Keratinocyte (primary cell): ENCODE measurements around the gene SLC2A4. TPM values are rescaled to one million over a fixed set of nuclear protein-coding genes. Genes with fewer than 3 reads are reported as not detected.

Experiments
- DNase-seq: peaks from one replicate; pipeline ENCODE4 v3.0.0-alpha.2; 2011; ENCODE audit warnings: low read depth, missing footprints, low spot score
- FAIRE-seq: peaks from 2 replicates; lab custom pipeline; 2011; peaks lifted over from hg19 to GRCh38; lab: Jason Lieb, UNC
- H2AFZ ChIP-seq: 2 replicates; pipeline ENCODE4 v1.6.0; 2012; ENCODE audit warnings: low read length, control low read depth, inconsistent platforms; ENCODE audit not compliant: control insufficient read depth
- H3K27ac ChIP-seq: 2 replicates; pipeline ENCODE4 v1.5.1; 2011; ENCODE audit warnings: low read length; ENCODE audit not compliant: control insufficient read depth, insufficient read depth
- H3K27me3 ChIP-seq: 3 replicates; pipeline ENCODE4 v1.6.0; 2011; ENCODE audit warnings: low read length; ENCODE audit not compliant: control insufficient read depth, insufficient read depth; ENCODE audit errors: extremely low read depth
- H3K36me3 ChIP-seq, 2 experiments: 2 replicates in 1 of 2; 3 replicates in 1 of 2; pipeline ENCODE4 v1.5.1; 2011; ENCODE audit warnings: low read length in 2 of 2, mild to moderate bottlenecking in 1 of 2; ENCODE audit not compliant: control insufficient read depth in 2 of 2, insufficient read depth in 2 of 2; ENCODE audit errors: extremely low read depth in 1 of 2
- H3K4me1 ChIP-seq: 3 replicates; pipeline ENCODE4 v1.5.1; 2011; ENCODE audit warnings: low read length; ENCODE audit not compliant: control insufficient read depth, insufficient read depth; ENCODE audit errors: extremely low read depth
- H3K4me2 ChIP-seq: 3 replicates; pipeline ENCODE4 v1.6.0; 2011; ENCODE audit warnings: low read depth, low read length; ENCODE audit not compliant: control insufficient read depth, insufficient read depth; ENCODE audit errors: extremely low read depth
- H3K4me3 ChIP-seq, 3 experiments: fragments of 200-600 bp in 1 of 3; sonication (generic) in 1 of 3; 2 replicates in 2 of 3; 3 replicates in 1 of 3; pipeline ENCODE4 v1.5.1; 2011 to 2016; ENCODE audit warnings: low read length in 3 of 3, mild to moderate bottlenecking in 3 of 3, control low read depth in 2 of 3, inconsistent platforms in 1 of 3, low read depth in 1 of 3, mixed read lengths in 1 of 3, mixed run types in 1 of 3, moderate library complexity in 1 of 3; ENCODE audit not compliant: control insufficient read depth in 2 of 3, insufficient read depth in 2 of 3; ENCODE audit errors: extremely low read depth in 1 of 3
- H3K79me2 ChIP-seq: 2 replicates; pipeline ENCODE4 v1.6.0; 2012; ENCODE audit warnings: low read length; ENCODE audit not compliant: control insufficient read depth, insufficient read depth
- H3K9ac ChIP-seq: 3 replicates; pipeline ENCODE4 v1.6.0; 2011; ENCODE audit warnings: low read length; ENCODE audit not compliant: control insufficient read depth, insufficient read depth; ENCODE audit errors: extremely low read depth
- H3K9me1 ChIP-seq: 3 replicates; pipeline ENCODE4 v1.6.0; 2011; ENCODE audit warnings: low read length; ENCODE audit not compliant: control insufficient read depth, insufficient read depth; ENCODE audit errors: extremely low read depth
- H3K9me3 ChIP-seq: 2 replicates; pipeline ENCODE4 v1.5.1; 2012; ENCODE audit warnings: low read depth, low read length; ENCODE audit not compliant: control insufficient read depth
- H4K20me1 ChIP-seq: 3 replicates; pipeline ENCODE4 v1.6.0; 2011; ENCODE audit warnings: low read length; ENCODE audit not compliant: control insufficient read depth, insufficient read depth; ENCODE audit errors: extremely low read depth
- CTCF ChIP-seq, 3 experiments: IDR thresholded peaks in 1 of 3; conservative IDR thresholded peaks in 1 of 3; optimal IDR thresholded peaks in 1 of 3; 2 replicates in 2 of 3; 3 replicates in 1 of 3; pipeline versions ENCODE3 to v1.5.1; 2011; ENCODE audit warnings: low read length in 3 of 3, mild to moderate bottlenecking in 3 of 3, moderate library complexity in 2 of 3, control low read depth in 1 of 3, inconsistent platforms in 1 of 3; ENCODE audit not compliant: insufficient read depth in 2 of 3; ENCODE audit errors: extremely low read depth in 1 of 3
- EZH2 ChIP-seq: IDR thresholded peaks from one replicate; pipeline ENCODE4 v1.6.1; 2012; ENCODE audit warnings: inconsistent platforms, mild to moderate bottlenecking, low read length, moderate library complexity
- dilution Hi-C: fragments of 300-500 bp; cut with MboI; formaldehyde crosslinking; loops from one replicate; pipeline ENCODE4 v1.7.0; 2020; ENCODE audit warnings: low sequenced_read_pairs; ENCODE audit not compliant: extremely low pct_ligation_motif_present
- polyA plus RNA-seq, 5 experiments: library from polyadenylated mRNA; depleted of rRNA in 3 of 5; stranded (reverse) in 3 of 5; stranded (forward) in 1 of 5; unstranded in 1 of 5; fragments of >200 nt; gene quantifications; 1 replicate in 1 of 5; 2 replicates in 3 of 5; 3 replicates in 1 of 5; pipeline versions ENCODE4 v1.2.1 to v1.2.3, GENCODE V29; 2011 to 2012; ENCODE audit warnings: missing spikeins in 2 of 5, low read depth in 1 of 5, low replicate concordance in 1 of 5

Gene SLC2A4
- polyA plus RNA-seq, 1 donor (not counting 4 experiments of a cell fraction or from before 2014, with no cell fraction given) = not detected

GRCh38 chr17:7241783-7242716 is 39.5 kb upstream of the SLC2A4 start, which contains the start of gene GABARAP:
TSS of gene GABARAP (minus strand) at chr17:7242449. CDS start at chr17:7242330, 119 bp downstream.
- no peaks in the 10 kb centered on the region for H3K27me3 ChIP-seq
- dilution Hi-C loops = no loop called here
- H2AFZ ChIP-seq = peak within 1 kb of the TSS; percentile 72
- H3K9ac ChIP-seq = peak within 1 kb of the TSS; percentile 96
- peak; percentile 26 for FAIRE-seq
- peak in 1 of 3 experiments; percentile 1 for TF ChIP-seq CTCF (optimal IDR thresholded peaks at IDR 0.05 in 1 of 3, IDR thresholded peaks at IDR 0.05 in 1 of 3, conservative IDR thresholded peaks at IDR 0.05 in 1 of 3; ENCODE audit: extremely low read depth in 1 of 3, insufficient read depth in 2 of 3, low read length in 3 of 3)
- no peak for TF ChIP-seq EZH2
- H3K79me2 ChIP-seq = peaks cover 31% of the 10 kb centered on the region
- peaks cover 22 to 24% of the 10 kb centered on the region in 2 experiments for H3K36me3 ChIP-seq
- H3K9me1 ChIP-seq = no peaks in the 10 kb centered on the region
- H3K4me2 ChIP-seq = peak within 1 kb of the TSS; percentile 95
- no peaks in the 10 kb centered on the region for H3K9me3 ChIP-seq
- peak within 1 kb of the TSS; percentile 68 to 90 (median 69) for H3K4me3 ChIP-seq
- H3K4me1 ChIP-seq = peaks cover 25% of the 10 kb centered on the region
- H4K20me1 ChIP-seq = no peaks in the 10 kb centered on the region
- peak within 1 kb of the TSS; percentile 99 for H3K27ac ChIP-seq
- DNase-seq = no peak

- peak; percentile 80 for FAIRE-seq
- peaks cover 34% of the 10 kb centered on the region for H3K79me2 ChIP-seq
Measured at GRCh38 chr17:7242717-7243452, 38.6 kb upstream of the SLC2A4 start.

More at GRCh38 chr17:7242717-7243452, 38.6 kb upstream of the SLC2A4 start:
- H2AFZ ChIP-seq = peak overlapping the region; percentile 72
- H3K9me3 ChIP-seq = no peaks in the 10 kb centered on the region
- no peak for DNase-seq
- H3K4me1 ChIP-seq = peaks cover 20% of the 10 kb centered on the region
- H3K27ac ChIP-seq = peak overlapping the region; percentile 99
- no peaks in the 10 kb centered on the region for H3K9me1 ChIP-seq
- no peaks in the 10 kb centered on the region for H4K20me1 ChIP-seq
- H3K36me3 ChIP-seq = peaks cover 19 to 25% of the 10 kb centered on the region in 2 experiments
- H3K27me3 ChIP-seq = no peaks in the 10 kb centered on the region
- peak overlapping the region; percentile 68 to 90 (median 69) for H3K4me3 ChIP-seq
- dilution Hi-C loops = no loop called here
- TF ChIP-seq EZH2 (no peak), CTCF (optimal IDR thresholded peaks at IDR 0.05 in 1 of 3, IDR thresholded peaks at IDR 0.05 in 1 of 3, conservative IDR thresholded peaks at IDR 0.05 in 1 of 3; ENCODE audit: extremely low read depth in 1 of 3, insufficient read depth in 2 of 3, low read length in 3 of 3) (peak in 1 of 3 experiments; percentile 0)
- peak overlapping the region; percentile 96 for H3K9ac ChIP-seq
- peak overlapping the region; percentile 95 for H3K4me2 ChIP-seq
